B cell (primary cell): ENCODE data around the gene RASD1. TPM values are rescaled to one million over a fixed set of nuclear protein-coding genes. Genes with fewer than 3 reads are reported as not detected.
"Not testable (repeated sequence)": the region's sequence is repeated elsewhere in the genome, so short reads cannot be mapped to it uniquely, and the experiment has no call there.

ENCODE experiments used
- ATAC-seq: fragments of 200-7000 bp; cut with Tn5 transposase; one replicate; pipeline ENCODE4 v1.10.0; 2021; ENCODE audit warnings: low read depth, mild to moderate bottlenecking, moderate number of reproducible peaks, moderate library complexity
- CTCF ChIA-PET: fragments of 350-600 bp; sonication (Branson Sonifier 250); formaldehyde crosslinking; loops from one replicate; lab custom pipeline; 2021; ENCODE audit warnings: antibody characterized with exemption, inconsistent platforms; lab: Charles Lee
- POLR2A ChIA-PET: fragments of 350-600 bp; sonication (Branson Sonifier 250); formaldehyde crosslinking; loops from one replicate; lab custom pipeline; 2021; ENCODE audit warnings: antibody characterized with exemption; lab: Charles Lee
- DNase-seq: peaks from one replicate; pipeline ENCODE4 v3.0.0; 2013
- H2AFZ ChIP-seq: 2 replicates; pipeline ENCODE4 v1.6.1; 2012; ENCODE audit warnings: mild to moderate bottlenecking, low read depth, low read length; ENCODE audit not compliant: insufficient read depth, poor library complexity, severe bottlenecking
- H3K27ac ChIP-seq, 2 donors: 1 replicate in 1 of 2; 2 replicates in 1 of 2; pipeline ENCODE4 v1.5.1; 2012 to 2013; ENCODE audit warnings: low read length in 2 of 2, mild to moderate bottlenecking in 2 of 2, moderate library complexity in 1 of 2
- H3K27me3 ChIP-seq, 4 experiments: fragments of 200-600 bp in 1 of 4; sonication (generic) in 1 of 4; replicated peaks in 1 of 4; 1 replicate in 2 of 4; 2 replicates in 2 of 4; pipeline versions ENCODE4 v1.6.1 to v1.7.0; 2013 to 2016; ENCODE audit warnings: low read length in 3 of 4, mild to moderate bottlenecking in 2 of 4, mixed read lengths in 1 of 4, moderate library complexity in 1 of 4; ENCODE audit not compliant: insufficient read depth in 4 of 4, control insufficient read depth in 3 of 4; ENCODE audit errors: control extremely low read depth in 1 of 4
- H3K36me3 ChIP-seq, 2 experiments: replicated peaks in 1 of 2; 1 replicate in 1 of 2; 2 replicates in 1 of 2; pipeline versions ENCODE4 v1.6.1 to v1.7.1; 2013; ENCODE audit warnings: low read length in 1 of 2; ENCODE audit not compliant: insufficient read depth in 2 of 2, control insufficient read depth in 1 of 2; ENCODE audit errors: control extremely low read depth in 1 of 2, extremely low read depth in 1 of 2
- H3K4me1 ChIP-seq, 2 donors: fragments of 200-600 bp in 1 of 2; sonication (generic) in 1 of 2; 1 replicate in 1 of 2; 2 replicates in 1 of 2; pipeline versions ENCODE4 v1.5.1 to v1.6.1; 2013 to 2017; ENCODE audit warnings: low read length in 2 of 2; ENCODE audit not compliant: control insufficient read depth in 2 of 2, insufficient read depth in 2 of 2
- H3K4me2 ChIP-seq: replicated peaks from 2 replicates; pipeline ENCODE3; 2012; ENCODE audit warnings: mild to moderate bottlenecking, low read depth, low read length; ENCODE audit not compliant: poor library complexity, severe bottlenecking
- H3K4me3 ChIP-seq, 5 experiments: fragments of 200-600 bp in 1 of 5; sonication (generic) in 1 of 5; 1 replicate in 3 of 5; 2 replicates in 2 of 5; pipeline versions ENCODE4 v1.5.1 to v1.7.0; 2011 to 2016; ENCODE audit warnings: low read length in 4 of 5, mild to moderate bottlenecking in 4 of 5, low read depth in 2 of 5, control low read depth in 1 of 5, moderate library complexity in 1 of 5; ENCODE audit not compliant: insufficient read depth in 1 of 5; ENCODE audit errors: control extremely low read depth in 1 of 5, extremely low read depth in 1 of 5
- H3K79me2 ChIP-seq: fragments of 200-600 bp; sonication (generic); one replicate; pipeline ENCODE4 v1.6.0; 2016; ENCODE audit warnings: low read length; ENCODE audit not compliant: control insufficient read depth, insufficient read depth
- H3K9ac ChIP-seq: fragments of 200-600 bp; sonication (generic); 2 replicates; pipeline ENCODE4 v1.6.1; 2017; ENCODE audit warnings: mild to moderate bottlenecking, low read length, moderate library complexity
- H3K9me3 ChIP-seq, 3 donors: one replicate each; pipeline versions ENCODE4 v1.6.1 to v1.7.1; 2013; ENCODE audit warnings: low read length in 2 of 3; ENCODE audit not compliant: control insufficient read depth in 2 of 3, insufficient read depth in 1 of 3; ENCODE audit errors: control extremely low read depth in 1 of 3
- H4K20me1 ChIP-seq: 2 replicates; pipeline ENCODE4 v1.6.0; 2012; ENCODE audit warnings: mild to moderate bottlenecking, low read length; ENCODE audit not compliant: insufficient read depth, control insufficient read depth, poor library complexity, severe bottlenecking
- H3K27ac Mint-ChIP-seq: one replicate; pipeline ENCODE4 v1.8.0; 2021; ENCODE audit warnings: mixed read lengths
- H3K27me3 Mint-ChIP-seq: one replicate; pipeline ENCODE4 v1.8.0; 2021; ENCODE audit warnings: mixed read lengths
- H3K4me1 Mint-ChIP-seq: one replicate; pipeline ENCODE4 v1.8.0; 2021; ENCODE audit warnings: mixed read lengths
- H3K4me3 Mint-ChIP-seq: one replicate; pipeline ENCODE4 v1.8.0; 2021; ENCODE audit warnings: mixed read lengths
- H3K9me3 Mint-ChIP-seq: one replicate; pipeline ENCODE4 v1.8.0; 2022; ENCODE audit warnings: mixed read lengths; ENCODE audit not compliant: insufficient read depth
- CTCF ChIP-seq: fragments of 200-600 bp; IDR thresholded peaks from one replicate; pipeline ENCODE4 v1.8.0; 2022; ENCODE audit warnings: antibody characterized with exemption, mild to moderate bottlenecking
- EZH2 ChIP-seq: IDR thresholded peaks from 2 replicates; pipeline ENCODE4 v1.6.1; 2012; ENCODE audit warnings: borderline replicate concordance, low read depth, mild to moderate bottlenecking, moderate library complexity, low read length; ENCODE audit not compliant: insufficient read depth, poor library complexity, severe bottlenecking
- WGBS: methylation state at CpG from one replicate; pipeline ENCODE4 v1.1.5; 2013; ENCODE audit warnings: missing lambda C conversion rate; ENCODE audit not compliant: insufficient coverage; 5-methylcytosine and 5-hydroxymethylcytosine counted together
- intact Hi-C: fragments of 100-400 bp; cut with micrococcal nuclease; formaldehyde crosslinking; loops from one replicate; pipeline ENCODE4 v1.10.0; 2022
- polyA plus RNA-seq: library from polyadenylated mRNA; depleted of rRNA; stranded (reverse); fragments of >200 nt; gene quantifications from 2 replicates; pipeline ENCODE4 v1.2.3, GENCODE V29; 2012
- total RNA-seq, 2 donors: library from RNA; stranded (reverse); fragments of 120-200 nt in 1 of 2; gene quantifications; 1 replicate in 1 of 2; 2 replicates in 1 of 2; pipeline versions ENCODE4 v1.2.3 to v1.2.4, GENCODE V29; 2013 to 2022

The RASD1 gene
- total and polyA plus RNA-seq, 2 donors (not counting 1 experiment from before 2014, with no cell fraction given) = 0.95 to 3.2 TPM

GRCh38 chr17:17491031-17491471, 5.1 kb downstream of the RASD1 start:
- peaks cover 21% of the 10 kb centered on the region for H3K4me1 Mint-ChIP-seq
- DNase-seq = no peak
- WGBS = 54% methylated on average over 10 of the region's 10 CpGs
- no peak overlapping the region for H3K4me3 Mint-ChIP-seq
- ChIA-PET POLR2A (no interaction called here), CTCF (interaction anchor here (0.5 to 1.7 kb wide), 2 partner anchors 151 to 176 kb away, joined by 3 to 15 read pairs; no protein-coding TSS in a partner anchor)
- peaks cover 0 to 26% of the 10 kb centered on the region in 2 experiments for H3K36me3 ChIP-seq
- H3K4me1 ChIP-seq = peaks cover 15 to 16% of the 10 kb centered on the region in 2 donors
- H3K9ac ChIP-seq = no peak overlapping the region
- no peaks in the 10 kb centered on the region for H3K79me2 ChIP-seq
- ATAC-seq = no peak
- H3K27me3 ChIP-seq = peaks cover 0 to 14% (median 5%) of the 10 kb centered on the region in 4 experiments
- H3K27ac ChIP-seq = no peak overlapping the region
- no peak overlapping the region for H3K4me2 ChIP-seq
- H3K27ac Mint-ChIP-seq = no peak overlapping the region
- no peaks in the 10 kb centered on the region for H3K9me3 Mint-ChIP-seq
- intact Hi-C loops = no loop called here
- H3K9me3 ChIP-seq = peaks cover 0 to 5% (median 0%) of the 10 kb centered on the region in 3 donors
- peaks cover 10% of the 10 kb centered on the region for H4K20me1 ChIP-seq
- no peak overlapping the region for H2AFZ ChIP-seq
- TF ChIP-seq CTCF (no peak), EZH2 (no peak)
- peaks cover 5% of the 10 kb centered on the region for H3K27me3 Mint-ChIP-seq
- H3K4me3 ChIP-seq = no peak overlapping the region

GRCh38 chr17:17487998-17488397, 8.2 kb downstream of the RASD1 start:
- Histone ChIP-seq H3K4me2 (no peak overlapping the region), H3K27ac (no peak overlapping the region), H3K79me2 (peaks cover 13% of the 10 kb centered on the region), H3K9ac (no peak overlapping the region), H3K27me3 (no peaks in the 10 kb centered on the region), H3K36me3 (peaks cover 0 to 28% of the 10 kb centered on the region in 2 experiments), H3K9me3 (no peaks in the 10 kb centered on the region), H2AFZ (no peak overlapping the region), H4K20me1 (peaks cover 32% of the 10 kb centered on the region), H3K4me1 (no peaks in the 10 kb centered on the region), H3K4me3 (no peak overlapping the region)
- H3K27me3 Mint-ChIP-seq = no peaks in the 10 kb centered on the region
- intact Hi-C loops = no loop called here
- no peak overlapping the region for H3K4me3 Mint-ChIP-seq
- H3K4me1 Mint-ChIP-seq = peaks cover 7% of the 10 kb centered on the region
- H3K9me3 Mint-ChIP-seq = no peaks in the 10 kb centered on the region
- no peak for DNase-seq
- POLR2A ChIA-PET = no interaction called here
- TF ChIP-seq CTCF (no peak), EZH2 (no peak)
- CTCF ChIA-PET = no interaction called here
- no peak for ATAC-seq
- 80% methylated on average over 2 of the region's 2 CpGs for WGBS
- H3K27ac Mint-ChIP-seq = no peak overlapping the region

GRCh38 chr17:17486416-17486815, 9.8 kb downstream of the RASD1 start:
- H3K27ac ChIP-seq, H3K9me3 Mint-ChIP-seq, POLR2A ChIA-PET, H3K27ac Mint-ChIP-seq, H3K9ac ChIP-seq, H3K9me3 ChIP-seq, ATAC-seq, intact Hi-C loops, H3K27me3 Mint-ChIP-seq, H3K4me1 ChIP-seq, DNase-seq, H2AFZ ChIP-seq, H3K4me3 Mint-ChIP-seq, CTCF ChIA-PET, H3K27me3 ChIP-seq, H3K4me3 ChIP-seq, H3K4me2 ChIP-seq: not testable (repeated sequence)
- Histone ChIP-seq H4K20me1 (peaks cover 35% of the 10 kb centered on the region), H3K36me3 (peaks cover 0 to 22% of the 10 kb centered on the region in 2 experiments), H3K79me2 (peaks cover 26% of the 10 kb centered on the region)
- peaks cover 17% of the 10 kb centered on the region for H3K4me1 Mint-ChIP-seq
- 98% methylated on average over 22 of the region's 23 CpGs for WGBS
